Colonic mucosa (tissue), 4 donors: ENCODE data around the gene NUBP1. TPM values are rescaled to one million over a fixed set of nuclear protein-coding genes. Genes with fewer than 3 reads are reported as not detected.
A peak's percentile ranks its signal among the peaks of the same experiment; 100 is the strongest.
"Not testable (repeated sequence)": the region's sequence is repeated elsewhere in the genome, so short reads cannot be mapped to it uniquely, and the experiment has no call there.

Experiments used
- DNase-seq: peaks from one replicate; pipeline ENCODE4 v3.0.0-alpha.2; 2020
- H3K27ac ChIP-seq: fragments of 200-600 bp; one replicate; pipeline ENCODE4 v1.8.0; 2021
- H3K27me3 ChIP-seq: fragments of 200-600 bp; one replicate; pipeline ENCODE4 v1.8.0; 2021
- H3K36me3 ChIP-seq: fragments of 200-600 bp; one replicate; pipeline ENCODE4 v1.8.0; 2021
- H3K4me1 ChIP-seq: fragments of 200-600 bp; one replicate; pipeline ENCODE4 v1.8.0; 2021; ENCODE audit warnings: mild to moderate bottlenecking
- H3K4me3 ChIP-seq: fragments of 200-600 bp; one replicate; pipeline ENCODE4 v1.8.0; 2021
- H3K9ac ChIP-seq, 2 donors: one replicate each; pipeline ENCODE4 v1.7.0; 2013; ENCODE audit warnings: control low read depth in 2 of 2, low read depth in 2 of 2, low read length in 2 of 2
- H3K9me3 ChIP-seq: fragments of 200-600 bp; one replicate; pipeline ENCODE4 v1.8.0; 2021
- intact Hi-C: fragments of 100-400 bp; cut with DNase I; formaldehyde crosslinking; loops from one replicate; pipeline ENCODE4 v1.14.1; 2022
- total RNA-seq, 2 donors: library from RNA; stranded (reverse); fragmentation: NEBNext Ultra II Directional in 1 of 2; extraction: Animal tissue kit (Norgen Biotek cat#: 25700) in 1 of 2; gene quantifications; one replicate each; pipeline ENCODE4 v1.2.1, GENCODE V29; 2021
- TF ChIP-seq, protein P1 (sequence below): fragments of 200-600 bp; IDR thresholded peaks from one replicate; pipeline ENCODE4 v1.8.0; 2022; ENCODE audit warnings: antibody characterized with exemption, mild to moderate bottlenecking
- donor health status: healthy.
- donor health status: DM: no; HTN: no; CAD: no.
- donor health status: DM: no; HTN: no; CAD: no.

The NUBP1 gene
- total RNA-seq, 2 donors from 2014 or later = 28.4 to 28.7 TPM

DNA sequence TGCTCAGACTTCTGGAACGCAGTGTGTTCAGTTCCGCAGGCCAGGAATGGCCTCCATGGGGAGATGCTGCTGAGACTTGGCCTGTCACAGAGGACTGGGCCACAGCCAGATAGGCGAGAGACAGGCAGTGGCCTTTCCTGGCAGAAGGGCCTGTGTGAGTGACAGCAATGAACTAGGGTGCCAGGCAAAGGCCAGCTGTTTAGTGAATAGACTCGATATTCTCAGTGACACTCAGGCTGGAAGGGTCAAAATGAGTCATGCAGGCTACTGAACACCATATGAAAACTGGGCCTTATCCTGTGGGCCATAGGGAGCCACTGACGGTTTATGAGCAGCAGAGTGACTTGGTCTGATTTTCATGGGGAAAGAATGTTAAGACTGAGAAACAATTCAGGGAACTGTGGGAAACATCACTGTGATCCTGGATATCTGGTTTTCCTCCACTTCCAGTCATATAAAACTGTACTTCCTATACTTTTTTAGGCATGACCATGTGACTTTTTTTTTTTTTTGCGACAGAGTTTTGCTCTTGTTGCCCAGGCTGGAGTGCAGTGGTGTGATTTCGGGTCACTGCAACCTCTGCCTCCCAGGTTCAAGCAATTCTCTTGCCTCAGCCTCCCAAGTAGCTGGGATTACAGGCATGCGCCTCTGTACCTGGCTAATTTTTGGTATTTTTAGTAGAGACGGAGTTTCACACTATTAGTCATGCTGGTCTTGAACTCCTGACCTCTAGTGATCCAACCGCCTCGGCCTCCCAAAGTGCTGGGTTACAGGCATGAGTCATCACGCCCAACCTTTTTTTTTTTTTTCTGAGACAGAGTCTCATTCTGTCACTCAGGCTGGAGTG is 5.2 kb upstream of the NUBP1 start:
- intact Hi-C loops = loop anchor here (10.0 kb wide), 1 partner anchor 484 kb away; no protein-coding TSS in a partner anchor
- TF ChIP-seq, protein P1, sequence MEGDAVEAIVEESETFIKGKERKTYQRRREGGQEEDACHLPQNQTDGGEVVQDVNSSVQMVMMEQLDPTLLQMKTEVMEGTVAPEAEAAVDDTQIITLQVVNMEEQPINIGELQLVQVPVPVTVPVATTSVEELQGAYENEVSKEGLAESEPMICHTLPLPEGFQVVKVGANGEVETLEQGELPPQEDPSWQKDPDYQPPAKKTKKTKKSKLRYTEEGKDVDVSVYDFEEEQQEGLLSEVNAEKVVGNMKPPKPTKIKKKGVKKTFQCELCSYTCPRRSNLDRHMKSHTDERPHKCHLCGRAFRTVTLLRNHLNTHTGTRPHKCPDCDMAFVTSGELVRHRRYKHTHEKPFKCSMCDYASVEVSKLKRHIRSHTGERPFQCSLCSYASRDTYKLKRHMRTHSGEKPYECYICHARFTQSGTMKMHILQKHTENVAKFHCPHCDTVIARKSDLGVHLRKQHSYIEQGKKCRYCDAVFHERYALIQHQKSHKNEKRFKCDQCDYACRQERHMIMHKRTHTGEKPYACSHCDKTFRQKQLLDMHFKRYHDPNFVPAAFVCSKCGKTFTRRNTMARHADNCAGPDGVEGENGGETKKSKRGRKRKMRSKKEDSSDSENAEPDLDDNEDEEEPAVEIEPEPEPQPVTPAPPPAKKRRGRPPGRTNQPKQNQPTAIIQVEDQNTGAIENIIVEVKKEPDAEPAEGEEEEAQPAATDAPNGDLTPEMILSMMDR = no peak
- Histone ChIP-seq H3K27ac (peak overlapping the region; percentile 46), H3K4me3 (no peak overlapping the region), H3K36me3 (no peaks in the 10 kb centered on the region), H3K4me1 (peaks cover 4% of the 10 kb centered on the region), H3K9ac (peak overlapping the region in 1 of 2 donors; percentile 14), H3K27me3 (no peaks in the 10 kb centered on the region), H3K9me3 (no peaks in the 10 kb centered on the region)
- DNase-seq = no peak

GRCh38 chr16:10740000-10740844 is 3.4 kb upstream of the NUBP1 start:
- TF ChIP-seq, protein P1 = no peak
- H3K9ac ChIP-seq = no peak overlapping the region
- H3K9me3 ChIP-seq = no peaks in the 10 kb centered on the region
- no peak for DNase-seq
- no peaks in the 10 kb centered on the region for H3K27me3 ChIP-seq
- no peak overlapping the region for H3K27ac ChIP-seq
- intact Hi-C loops = loop anchor here (10.0 kb wide), 1 partner anchor 485 kb away; no protein-coding TSS in a partner anchor
- H3K36me3 ChIP-seq = no peaks in the 10 kb centered on the region
- no peak overlapping the region for H3K4me3 ChIP-seq
- peaks cover 4% of the 10 kb centered on the region for H3K4me1 ChIP-seq

DNA sequence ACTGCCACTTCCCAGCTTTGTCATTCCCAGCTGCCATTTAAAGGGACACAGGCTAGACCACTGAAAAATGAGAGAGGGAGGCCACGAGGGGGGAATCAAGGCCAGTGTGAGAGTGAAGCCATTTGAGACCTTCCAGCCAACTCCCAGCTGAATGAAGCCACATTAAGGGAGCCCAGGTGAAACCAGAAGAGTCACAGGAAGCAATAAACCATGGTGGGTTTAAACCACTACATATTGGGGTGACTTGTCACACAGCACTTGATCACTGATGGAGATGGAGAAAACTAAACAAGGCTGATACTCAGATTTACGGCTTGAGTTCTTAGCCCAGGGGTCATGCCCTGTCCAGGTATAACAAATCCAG is 2.8 kb upstream of the NUBP1 start:
- no peaks in the 10 kb centered on the region for H3K9me3 ChIP-seq
- H3K27ac ChIP-seq = no peak overlapping the region
- TF ChIP-seq, protein P1 = no peak
- H3K4me3 ChIP-seq = no peak overlapping the region
- peaks cover 4% of the 10 kb centered on the region for H3K4me1 ChIP-seq
- H3K9ac ChIP-seq = no peak overlapping the region
- intact Hi-C loops = no loop called here
- DNase-seq = no peak
- no peaks in the 10 kb centered on the region for H3K36me3 ChIP-seq
- H3K27me3 ChIP-seq = no peaks in the 10 kb centered on the region

DNA sequence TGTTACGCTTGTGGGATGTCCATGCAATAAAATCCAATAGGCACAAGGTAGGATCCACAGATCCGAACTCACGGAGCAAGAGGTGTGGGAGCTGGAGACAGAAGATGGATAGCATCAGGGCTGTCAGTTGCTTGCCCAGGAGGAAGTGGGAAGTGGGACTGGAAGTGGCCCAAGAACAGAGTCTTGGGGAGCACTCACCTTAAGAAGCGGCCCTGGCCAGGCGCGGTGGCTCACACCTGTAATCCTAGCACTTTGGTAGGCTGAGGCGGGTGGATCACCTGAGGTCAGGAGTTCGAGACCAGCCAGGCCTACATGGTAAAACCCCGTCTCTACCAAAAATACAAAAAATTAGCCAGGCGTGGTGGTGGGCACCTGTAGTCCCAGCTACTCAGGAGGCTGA is 2.4 kb upstream of the NUBP1 start:
- H3K9me3 ChIP-seq, H3K9ac ChIP-seq, DNase-seq, H3K36me3 ChIP-seq, H3K27ac ChIP-seq, H3K4me1 ChIP-seq, intact Hi-C loops, H3K4me3 ChIP-seq, H3K27me3 ChIP-seq: not testable (repeated sequence)

GRCh38 chr16:10741844-10742243 is 1.8 kb upstream of the NUBP1 start:
- H3K4me1 ChIP-seq = peaks cover 4% of the 10 kb centered on the region
- no peak overlapping the region for H3K27ac ChIP-seq
- intact Hi-C loops = no loop called here

More at GRCh38 chr16:10741844-10742243, 1.8 kb upstream of the NUBP1 start:
- Histone ChIP-seq H3K36me3 (no peaks in the 10 kb centered on the region), H3K9ac (no peak overlapping the region), H3K27me3 (no peaks in the 10 kb centered on the region), H3K9me3 (no peaks in the 10 kb centered on the region), H3K4me3 (no peak overlapping the region)
- TF ChIP-seq, protein P1 = no peak
- no peak for DNase-seq
